GM23248 (cell line): Measurements from ENCODE around the gene LDB2.
"Not testable (repeated sequence)": the region's sequence is repeated elsewhere in the genome, so short reads cannot be mapped to it uniquely, and the experiment has no call there.

ENCODE experiments used
- EZH2 ChIP-seq: fragments of 200-600 bp; sonication (generic); IDR thresholded peaks from 2 replicates; pipeline ENCODE4 v1.6.1; 2018; ENCODE audit warnings: antibody characterized with exemption, mild to moderate bottlenecking; ENCODE audit not compliant: insufficient read depth, poor library complexity, severe bottlenecking
- EZH2phosphoT487 ChIP-seq: fragments of 200-600 bp; sonication (generic); IDR thresholded peaks from 2 replicates; pipeline ENCODE4 v1.6.1; 2018; ENCODE audit warnings: antibody characterized with exemption, moderate library complexity, mild to moderate bottlenecking, low read depth; ENCODE audit not compliant: insufficient read depth

- not testable (repeated sequence) for TF ChIP-seq EZH2, EZH2phosphoT487
Measured at GRCh38 chr4:16523526-16523925, 374.9 kb downstream of the LDB2 start.
